Fibroblast of upper back skin (primary cell): Measurements from ENCODE around the gene NDUFS6.

Experiments
- DNase-seq: peaks from one replicate; pipeline ENCODE4 v3.0.0-alpha.2; 2013

NDUFS6 gene

DNA sequence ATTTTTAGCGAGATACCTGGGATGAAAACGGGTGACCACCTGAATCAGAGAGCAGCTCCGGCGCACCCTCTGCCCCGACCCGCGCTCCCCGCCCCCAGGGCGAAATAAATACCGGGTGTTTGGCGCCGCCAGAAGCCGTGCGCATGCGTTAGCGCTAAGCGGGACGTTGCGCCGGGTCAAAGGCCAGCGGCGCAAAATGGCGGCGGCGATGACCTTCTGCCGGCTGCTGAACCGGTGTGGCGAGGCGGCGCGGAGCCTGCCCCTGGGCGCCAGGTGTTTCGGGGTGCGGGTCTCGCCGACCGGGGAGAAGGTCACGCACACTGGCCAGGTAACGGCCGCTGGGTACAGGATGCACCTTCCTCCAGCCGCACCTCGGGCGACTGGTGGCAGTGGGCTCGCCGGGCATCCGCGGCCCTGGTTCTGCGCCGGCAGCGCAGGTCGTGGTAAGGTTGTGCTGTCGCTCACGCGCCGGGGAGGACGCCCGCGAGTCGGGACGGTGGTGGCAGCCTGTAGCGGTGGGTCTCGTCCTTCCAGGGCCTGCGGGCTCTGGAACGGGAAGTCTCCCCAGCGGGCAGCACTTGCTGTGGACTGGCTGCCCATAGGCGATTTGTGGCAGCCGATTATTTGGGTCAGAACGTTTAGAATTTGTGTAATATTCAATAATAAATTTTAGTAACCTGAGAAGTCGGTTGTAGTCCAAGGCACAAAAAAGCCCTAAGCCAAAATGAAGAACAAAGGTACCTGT is at the start of gene NDUFS6:
TSS of gene NDUFS6 (plus strand) at position 186 of the 745 bp plus-strand sequence. CDS start at position 197, 11 bp downstream.
- DNase-seq, result peak; percentile 52

DNA sequence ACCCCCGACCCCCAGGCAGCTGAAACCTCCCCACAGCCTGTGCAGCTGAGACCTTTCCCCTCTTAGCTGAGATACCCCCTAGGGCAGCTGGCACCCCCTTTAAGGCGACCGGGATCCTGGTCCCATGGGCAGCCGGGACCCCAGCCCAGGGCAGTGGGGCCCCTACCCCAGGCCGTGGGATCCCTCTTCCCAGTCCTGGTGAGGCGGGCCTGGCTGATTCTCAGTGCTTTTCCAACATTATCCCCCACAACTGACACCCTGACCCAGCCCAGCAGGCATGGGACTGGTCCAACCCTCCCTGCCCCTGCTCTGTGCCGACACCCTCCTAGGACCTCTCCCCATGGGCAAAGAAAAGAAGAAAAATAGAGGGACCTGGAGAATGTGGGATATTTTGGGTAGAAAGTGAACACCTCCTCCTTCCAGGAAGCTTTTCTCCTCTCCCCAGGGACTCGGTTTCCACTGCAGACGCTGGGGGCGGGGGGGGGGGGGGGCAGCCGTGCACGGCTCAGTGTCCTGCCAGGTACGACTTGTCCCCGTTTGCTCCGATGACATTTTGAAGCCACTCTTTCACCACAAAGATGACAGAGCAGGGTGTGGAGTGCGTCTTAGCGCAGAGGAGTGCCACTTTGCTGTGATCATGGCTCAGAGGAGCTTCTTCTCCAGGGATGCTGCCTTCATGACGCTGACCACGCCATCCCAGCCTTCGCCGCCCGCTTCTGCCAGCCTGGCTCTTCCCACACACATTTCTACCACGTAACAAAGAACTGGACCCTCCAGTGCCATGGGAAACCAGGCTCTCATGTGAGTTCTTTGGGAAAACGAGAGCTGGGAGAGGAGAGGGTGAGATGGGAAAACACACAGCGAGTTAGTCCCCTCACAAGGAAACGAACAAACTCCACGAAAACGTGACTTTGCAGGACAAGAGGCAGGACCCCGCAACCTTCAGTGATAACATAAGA is 49.1 kb upstream of the NDUFS6 start:
- no peak for DNase-seq

DNA sequence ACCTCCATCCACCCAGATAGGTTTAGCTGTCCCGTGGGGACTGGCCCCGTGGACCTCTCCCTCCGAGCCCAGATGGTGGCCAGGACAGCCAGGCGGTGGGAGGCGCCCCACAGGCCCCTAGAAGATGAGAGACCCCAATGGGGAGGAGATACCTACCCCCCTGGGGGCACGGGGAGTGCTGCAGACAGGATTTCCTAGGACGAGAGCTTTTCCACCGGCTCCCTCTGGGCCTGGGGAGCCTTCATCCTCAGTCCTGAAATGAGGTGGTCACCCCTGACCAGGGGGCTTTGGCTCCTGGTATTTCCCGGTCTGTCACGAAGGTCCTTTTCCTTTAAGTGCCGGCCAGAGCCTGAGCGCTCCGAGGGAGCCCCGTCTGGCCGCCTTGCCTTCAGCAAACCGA is 48.3 kb upstream of the NDUFS6 start:
- DNase-seq, result no peak

DNA sequence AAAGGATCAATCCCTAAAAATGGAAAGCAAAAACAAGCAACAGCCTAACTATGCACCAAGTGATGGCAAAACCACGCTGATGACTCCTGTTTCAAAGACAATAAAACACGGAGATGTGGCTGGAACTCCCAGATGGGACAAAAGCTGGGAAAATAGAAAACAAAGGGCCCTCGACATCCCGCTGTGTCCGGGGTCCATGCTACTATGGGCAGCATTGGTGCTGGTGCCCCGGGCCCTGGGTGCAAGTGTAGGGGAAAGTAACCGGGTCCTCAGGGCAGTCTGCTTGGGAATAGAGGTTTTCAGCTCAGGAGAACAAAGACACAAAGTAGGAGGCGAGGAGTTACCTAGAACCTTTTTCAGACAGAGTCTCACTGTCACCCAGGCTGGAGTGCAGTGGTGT is 47.7 kb upstream of the NDUFS6 start:
- no peak for DNase-seq

DNA sequence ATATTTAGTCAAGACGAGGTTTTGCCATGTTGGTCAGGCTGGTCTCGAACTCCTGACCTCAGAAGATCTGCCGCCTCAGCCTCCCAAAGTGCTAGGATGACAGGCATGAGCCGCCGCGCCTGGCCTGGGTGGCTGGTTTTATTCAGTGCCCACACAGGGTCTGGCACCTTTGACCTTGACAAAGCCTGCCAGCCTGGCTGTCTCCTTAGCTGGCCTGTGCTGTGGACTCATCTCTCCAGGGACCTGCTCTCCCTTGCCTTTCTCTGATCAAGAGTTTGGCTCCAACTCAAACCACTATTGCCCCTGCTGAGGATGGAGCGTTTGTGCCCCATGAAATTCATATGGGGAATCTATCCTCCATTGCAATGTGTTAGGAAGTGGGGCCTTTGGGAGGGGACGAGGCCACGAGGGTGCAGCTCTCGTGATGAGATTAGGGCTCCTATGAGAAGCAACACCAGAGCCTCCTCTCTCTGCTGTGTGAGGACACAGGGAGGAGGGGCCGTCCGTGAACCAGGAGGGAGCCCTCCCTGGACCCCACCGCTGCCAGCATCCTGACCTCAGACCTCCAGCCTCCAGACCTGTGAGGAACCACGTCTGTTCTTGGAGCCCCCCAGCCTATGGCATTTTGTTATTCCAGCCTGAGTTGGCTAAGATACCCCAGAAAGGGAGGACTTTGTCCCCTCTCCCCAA is 46.5 kb upstream of the NDUFS6 start:
- DNase-seq, result no peak

DNA sequence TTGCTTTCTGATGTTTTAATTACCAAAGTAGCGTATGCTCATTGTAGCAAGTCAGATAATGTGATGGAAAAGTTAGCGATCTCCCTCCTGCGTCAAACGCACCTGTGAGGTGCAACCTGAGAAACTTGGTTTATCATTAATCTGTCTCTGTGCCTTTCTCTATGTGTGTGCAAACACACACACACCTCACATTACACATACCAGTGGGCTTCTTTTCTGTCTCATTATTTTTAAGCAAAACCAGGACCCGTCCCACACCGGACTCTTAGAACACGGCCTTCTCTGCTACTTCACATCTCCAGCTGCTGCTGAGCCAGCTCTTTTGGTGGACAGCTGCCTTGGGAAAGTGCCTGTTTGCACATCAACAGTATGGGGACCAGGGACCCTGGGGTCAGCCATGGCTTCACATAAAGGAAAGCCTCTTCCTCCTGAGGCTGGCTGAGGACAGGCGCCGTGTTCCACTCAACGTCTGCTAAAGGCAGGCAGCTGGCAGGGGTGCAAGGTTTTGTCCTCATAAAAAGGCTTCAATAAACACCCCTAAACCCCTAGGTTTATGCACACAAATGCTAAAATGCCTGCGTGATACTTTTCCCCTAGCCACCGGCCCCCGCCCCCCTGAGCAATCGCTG is 45.8 kb upstream of the NDUFS6 start:
- no peak for DNase-seq

DNA sequence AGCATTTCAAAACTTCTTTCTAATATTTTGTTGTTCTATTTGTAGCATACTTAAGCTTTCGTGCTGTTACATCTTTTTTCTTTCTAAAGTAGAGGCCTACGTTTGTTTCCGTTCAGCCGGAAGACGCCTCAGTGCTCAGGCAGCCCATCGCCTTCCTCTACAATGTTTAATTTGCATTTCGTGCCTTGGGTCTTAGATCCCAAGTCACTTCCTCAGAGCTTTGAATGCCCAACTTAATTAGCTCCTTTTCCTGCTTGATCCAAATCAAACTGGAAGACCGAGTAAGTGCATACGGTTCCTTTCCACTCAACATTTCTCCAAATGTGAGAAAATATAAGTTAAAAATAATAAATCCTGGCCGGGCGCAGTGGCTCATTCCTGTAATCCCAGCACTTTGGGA is 44.7 kb upstream of the NDUFS6 start:
- no peak for DNase-seq

DNA sequence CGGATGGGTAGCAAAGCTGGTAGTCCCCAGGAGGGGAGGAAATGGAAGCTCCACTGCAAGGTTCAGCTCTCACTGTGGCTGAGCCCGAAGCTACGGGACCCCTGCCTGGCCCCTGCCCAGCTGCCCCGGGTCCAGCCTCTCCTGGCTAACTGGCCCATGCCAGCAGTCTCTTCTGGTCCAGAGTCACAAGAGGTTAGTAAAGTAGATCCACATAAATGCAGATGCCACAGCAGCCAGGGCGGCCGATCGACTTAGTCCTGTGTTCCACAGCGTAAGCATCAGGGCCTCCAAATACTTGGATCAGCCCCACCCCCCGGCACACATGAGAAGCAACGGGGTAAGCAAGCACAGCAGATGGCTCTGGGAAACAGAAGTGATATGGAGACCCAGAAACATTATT is 43.7 kb upstream of the NDUFS6 start:
- DNase-seq, result no peak

DNA sequence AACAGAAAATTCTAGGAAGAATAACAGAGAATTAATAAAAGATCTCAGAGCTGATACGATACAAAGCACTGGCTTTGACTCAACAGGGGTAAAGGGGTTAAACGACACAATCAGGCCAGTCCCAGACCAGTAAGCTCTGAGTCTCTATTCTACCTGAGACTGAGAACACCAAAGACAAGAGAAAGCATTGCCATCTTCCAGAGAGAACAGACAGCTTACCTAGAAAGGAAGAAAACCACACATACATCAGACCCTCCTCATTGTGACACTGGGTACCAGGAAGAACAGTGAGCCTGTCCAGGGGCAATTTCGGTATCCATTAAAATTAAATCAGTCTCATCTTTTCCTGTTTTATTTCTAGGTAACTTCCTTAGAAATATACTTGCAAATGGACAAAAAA is 42.6 kb upstream of the NDUFS6 start:
- no peak for DNase-seq

DNA sequence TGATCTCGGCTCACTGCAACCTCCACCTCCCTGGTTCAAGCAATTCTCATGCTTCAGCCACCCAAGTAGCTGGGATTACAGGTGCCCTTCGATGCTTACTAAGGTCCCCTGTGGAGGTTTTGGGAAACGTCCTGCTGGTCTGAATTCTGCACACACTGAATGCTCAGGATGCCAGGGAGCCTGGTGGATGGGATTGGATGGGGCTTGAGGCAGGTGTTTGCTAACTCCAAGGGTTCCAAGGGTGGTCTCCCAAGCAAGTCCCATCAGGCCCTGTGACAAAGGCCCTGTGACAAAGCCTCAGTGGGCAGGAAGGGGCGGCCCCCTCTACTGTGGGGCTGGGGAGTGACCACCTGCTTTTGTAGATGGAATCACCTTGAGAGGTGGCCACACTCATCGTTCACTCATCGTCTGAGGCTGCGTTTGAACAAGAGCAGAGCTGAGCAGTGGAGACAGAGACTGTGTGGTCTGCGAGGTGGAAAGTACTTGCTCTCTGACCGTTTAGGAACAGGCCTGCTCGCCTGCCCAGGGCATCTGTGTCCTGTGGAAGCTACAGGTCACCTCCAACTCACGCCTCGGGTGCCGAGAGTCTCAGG is 41.7 kb upstream of the NDUFS6 start:
- DNase-seq, result no peak

DNA sequence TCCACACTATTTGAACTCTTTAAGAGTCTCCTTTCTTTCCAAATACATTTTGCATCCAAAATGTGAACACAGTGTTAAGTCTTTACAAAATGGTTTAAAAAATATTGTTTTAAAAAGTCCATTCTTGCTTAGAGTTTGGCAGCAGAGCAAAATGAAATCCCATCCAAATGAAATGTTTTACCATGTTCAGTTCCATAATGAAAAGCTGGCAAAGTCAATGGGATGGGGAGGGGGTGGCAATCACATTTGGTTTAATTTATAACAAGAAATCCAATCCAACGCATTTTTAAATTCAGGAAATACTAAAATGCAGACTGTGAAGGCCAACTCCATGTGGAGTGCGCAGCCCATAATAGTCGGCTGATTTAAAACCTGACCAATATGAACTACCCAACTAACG is 41.0 kb upstream of the NDUFS6 start:
- no peak for DNase-seq

DNA sequence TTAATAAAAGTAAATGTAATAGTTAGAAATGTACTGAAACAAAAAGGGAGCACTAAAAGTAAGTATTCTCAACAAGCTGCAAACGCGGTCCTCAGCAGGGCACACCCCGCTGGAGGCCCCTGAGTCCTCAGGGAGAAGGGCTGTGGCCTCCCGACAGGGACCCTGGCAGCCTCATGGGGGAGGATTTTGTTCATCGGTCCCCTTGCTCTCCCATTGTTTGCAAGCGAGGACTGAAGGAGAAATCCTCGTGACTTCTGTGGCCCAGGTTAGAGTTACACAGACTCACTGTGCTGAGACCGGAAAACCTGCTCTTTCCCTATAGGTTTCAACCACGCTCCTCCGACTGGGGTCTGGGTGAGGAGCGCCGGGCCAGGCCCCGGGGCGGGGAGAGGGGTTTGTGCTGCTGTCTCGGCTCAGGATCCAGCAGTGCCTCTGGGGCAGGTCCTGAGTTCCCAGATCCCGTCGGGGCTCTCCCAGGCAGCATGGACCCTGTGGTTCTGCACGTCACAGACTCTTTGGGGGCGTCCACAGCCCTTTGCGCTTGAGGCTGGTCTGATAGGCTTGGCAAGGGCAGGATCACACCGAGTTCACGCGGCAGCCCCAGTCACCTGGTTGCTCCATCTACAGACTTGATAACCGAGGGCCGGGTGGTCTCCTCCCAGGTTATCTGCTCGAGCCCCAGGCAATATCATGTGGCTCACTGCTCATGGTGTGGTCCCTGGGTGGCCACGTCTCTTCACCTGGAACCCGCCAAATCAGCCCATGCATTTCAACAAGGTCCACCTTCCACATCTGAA is 40.4 kb upstream of the NDUFS6 start:
- DNase-seq, result no peak

DNA sequence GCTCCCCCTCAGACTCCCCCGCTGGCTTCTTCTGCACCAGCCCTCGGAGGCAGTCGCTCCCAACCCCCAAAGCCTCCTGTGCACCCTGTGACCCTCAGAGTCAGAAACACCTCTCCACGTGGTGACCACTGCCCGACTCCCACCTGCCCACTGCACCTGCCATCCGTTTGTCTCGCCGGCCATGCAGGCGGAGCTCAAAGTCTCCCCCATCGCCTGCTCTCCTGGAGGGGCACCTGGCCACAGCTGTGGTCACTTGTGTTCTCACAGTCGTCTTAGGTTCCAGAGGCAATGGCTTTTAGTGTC is 39.8 kb upstream of the NDUFS6 start:
- DNase-seq, result no peak

DNA sequence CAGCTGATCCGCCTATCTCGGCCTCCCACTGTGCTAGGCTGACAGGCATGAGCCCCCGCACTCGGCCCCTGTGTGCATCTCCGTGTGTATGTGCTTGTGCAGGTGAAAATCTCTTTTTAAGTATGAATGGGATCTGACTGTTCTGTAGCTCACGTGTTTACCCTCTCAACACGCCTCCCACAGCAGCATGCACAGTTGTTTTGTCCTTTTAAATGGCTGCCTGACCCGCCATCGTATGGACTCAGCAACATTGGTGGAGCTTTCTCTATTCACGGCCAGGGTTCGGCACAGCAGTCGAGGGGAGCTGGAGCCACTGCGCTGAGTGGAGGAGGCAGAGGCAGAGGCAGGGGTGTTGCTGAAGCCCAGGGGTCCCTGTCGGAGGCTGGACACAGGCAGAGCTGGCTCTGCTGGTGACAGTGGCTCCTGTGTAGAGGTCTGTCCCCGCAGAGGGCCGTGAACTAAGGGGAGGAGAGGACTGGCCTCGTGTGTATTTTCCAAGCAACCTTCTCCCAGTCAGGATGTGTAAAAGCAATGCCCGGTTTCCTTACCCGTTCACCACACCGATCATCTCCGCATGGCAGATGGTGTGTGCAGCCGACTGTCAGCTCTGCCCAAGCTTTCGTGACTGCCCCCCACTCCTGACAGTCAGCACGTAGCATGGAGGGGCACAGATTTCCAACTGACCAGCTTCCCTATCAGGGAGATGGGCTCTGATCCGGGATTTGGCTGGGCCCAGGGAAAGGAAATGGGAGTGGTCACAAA is 38.9 kb upstream of the NDUFS6 start:
- no peak for DNase-seq

DNA sequence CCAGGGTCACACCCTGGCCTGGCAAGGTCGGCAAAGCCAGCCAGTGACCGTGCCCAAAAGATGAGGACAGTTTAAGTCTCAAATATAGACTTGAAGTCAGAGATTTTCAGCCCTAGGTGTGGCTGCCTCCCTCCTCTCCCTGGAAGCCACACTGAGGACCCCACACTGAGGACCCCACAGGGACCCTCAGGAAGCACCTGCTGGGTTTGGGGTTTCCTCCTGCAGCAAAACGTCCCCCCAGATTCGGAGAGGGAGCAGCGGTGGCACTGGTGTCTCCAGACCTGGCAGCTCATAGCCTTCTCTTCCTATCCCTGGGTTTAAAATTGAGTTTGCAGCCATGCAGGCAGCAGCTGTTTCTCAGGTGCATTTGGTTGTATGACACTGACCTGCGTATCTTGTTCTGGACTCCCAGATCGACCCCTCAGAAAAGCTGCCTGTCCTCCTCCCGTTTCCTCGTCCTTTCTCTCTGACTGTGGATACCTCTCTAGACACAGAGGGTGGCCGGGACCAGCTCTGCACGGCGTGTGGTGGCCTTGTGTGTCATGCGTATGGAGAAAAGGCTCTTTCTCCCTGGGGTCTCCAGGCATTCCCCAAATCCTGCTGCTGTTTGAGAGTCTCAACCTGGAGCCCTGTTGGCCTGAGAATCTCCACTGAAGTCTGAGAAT is 38.2 kb upstream of the NDUFS6 start:
- DNase-seq, result no peak

DNA sequence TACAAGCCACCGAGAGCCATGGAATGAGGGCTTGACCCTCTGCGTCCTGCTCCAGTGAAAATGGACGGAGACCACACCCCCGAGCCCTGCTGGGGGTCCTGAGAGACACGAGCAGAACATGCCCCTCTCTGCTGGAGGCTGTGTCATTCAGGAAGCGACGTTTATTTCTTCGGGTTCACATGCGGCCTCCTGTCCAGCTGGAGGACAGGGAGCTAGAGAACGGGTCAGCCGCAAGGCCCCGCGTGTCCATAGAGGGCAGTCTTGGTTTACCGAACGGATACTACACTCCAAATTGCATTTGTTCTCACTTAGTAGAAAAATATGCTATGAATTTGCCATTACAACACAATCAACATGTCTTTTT is 37.7 kb upstream of the NDUFS6 start:
- DNase-seq, result peak; percentile 56

DNA sequence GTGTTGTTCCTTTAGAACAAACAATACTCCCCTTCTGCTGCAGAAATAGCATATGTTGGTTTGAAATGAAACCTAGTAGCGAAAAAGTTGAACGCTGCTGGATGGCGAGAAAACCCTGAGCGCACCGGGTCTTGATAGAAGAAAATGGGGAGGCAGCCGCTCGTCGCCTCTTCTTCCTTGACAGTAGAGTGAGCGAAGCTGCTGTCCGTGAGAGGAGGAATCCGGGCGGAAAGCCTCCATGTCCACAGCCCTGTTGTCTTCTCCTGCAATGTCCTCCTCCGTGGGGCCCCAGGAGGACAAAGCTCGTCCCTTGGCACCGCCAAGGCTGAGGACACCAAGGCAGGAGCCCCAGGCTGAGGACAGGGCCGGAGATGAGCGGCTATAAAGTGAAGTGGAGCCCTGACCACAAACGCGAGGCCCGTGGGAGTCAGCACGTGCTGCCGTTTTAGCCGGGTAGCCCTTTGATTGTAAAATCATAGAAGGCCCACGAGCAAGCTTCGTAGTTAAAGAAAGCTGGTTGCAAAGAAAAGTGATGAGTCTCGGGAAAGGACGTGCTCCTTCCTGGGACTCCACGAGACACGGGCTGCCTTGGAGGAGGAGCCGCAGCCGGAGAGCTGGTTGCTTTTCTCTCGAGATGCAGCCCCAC is 37.1 kb upstream of the NDUFS6 start:
- no peak for DNase-seq

DNA sequence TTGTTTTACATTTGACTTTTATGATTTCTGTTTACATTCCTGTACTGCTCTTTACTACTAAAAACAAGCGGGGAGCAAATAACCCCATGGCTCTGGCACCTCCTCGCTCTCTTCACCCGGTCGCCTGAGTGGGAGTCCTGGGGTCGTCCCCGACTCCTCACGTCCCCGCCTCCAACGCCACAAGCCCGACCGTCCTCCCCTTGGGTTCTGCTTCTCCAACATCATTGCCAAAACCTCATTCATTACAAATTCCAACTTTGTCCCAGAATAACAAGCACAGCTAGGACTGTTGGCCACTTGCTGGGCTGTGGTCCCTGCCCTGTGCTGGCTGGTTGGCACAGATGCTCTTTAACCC is 36.6 kb upstream of the NDUFS6 start:
- no peak for DNase-seq

DNA sequence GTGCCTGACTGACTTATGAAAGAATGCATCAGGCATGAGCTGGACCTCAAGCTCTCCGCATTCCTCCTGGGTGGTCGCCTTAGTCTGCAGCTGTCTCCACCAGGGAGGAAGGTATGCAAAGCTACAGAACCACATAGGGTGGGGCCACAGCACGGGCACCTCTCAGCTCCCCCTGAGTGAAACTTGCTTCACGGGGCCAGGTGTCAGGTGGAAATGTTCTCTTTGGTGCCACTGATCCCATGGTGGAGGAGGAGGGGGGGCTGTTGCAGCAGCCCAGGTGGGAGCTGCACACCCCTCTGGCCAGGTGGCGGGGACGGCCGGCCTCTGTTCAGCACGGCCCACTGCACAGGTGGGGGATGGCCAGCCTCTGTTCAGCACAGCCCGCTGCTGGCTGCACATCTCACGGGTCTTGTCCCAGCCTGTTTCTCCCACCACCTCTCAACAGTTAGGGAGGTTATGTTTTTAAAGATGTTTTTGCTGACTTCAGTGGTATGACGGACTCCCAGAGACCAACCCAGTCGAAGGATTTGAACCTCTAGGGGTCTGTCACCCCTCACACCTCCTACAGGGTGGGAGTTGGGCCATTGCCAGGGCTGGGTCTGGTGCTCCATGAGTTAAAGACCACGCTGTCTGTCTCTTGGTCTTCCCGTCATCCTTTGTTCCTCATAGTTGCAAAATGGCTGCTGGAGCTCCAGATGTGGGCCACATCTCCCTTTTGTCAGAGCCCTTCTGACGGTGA is 35.9 kb upstream of the NDUFS6 start:
- no peak for DNase-seq

DNA sequence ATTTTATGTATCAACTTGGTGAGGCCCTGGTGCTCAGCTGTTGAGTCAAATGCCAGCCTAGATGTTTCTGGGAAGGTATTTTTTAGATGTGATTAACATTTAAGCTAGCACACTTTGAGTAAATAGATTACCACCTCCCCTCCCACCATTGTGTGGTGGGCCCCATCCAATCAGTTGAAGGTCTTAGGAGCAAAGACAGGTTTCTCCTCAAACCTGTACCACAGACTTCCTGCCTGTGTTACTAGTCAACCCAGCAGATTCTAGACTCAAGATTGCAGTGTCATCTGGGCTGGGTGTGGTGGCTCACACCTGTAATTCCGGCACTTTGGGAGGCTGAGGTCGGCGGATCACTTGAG is 35.3 kb upstream of the NDUFS6 start:
- DNase-seq, result no peak
